Esophagus muscularis mucosa (tissue), 4 donors: ENCODE data around the gene FANCC. TPM values are rescaled to one million over a fixed set of nuclear protein-coding genes. Genes with fewer than 3 reads are reported as not detected.
"Not testable (repeated sequence)": the region's sequence is repeated elsewhere in the genome, so short reads cannot be mapped to it uniquely, and the experiment has no call there.

Experiments used
- DNase-seq: peaks from one replicate; pipeline ENCODE4 v3.0.0-alpha.2; 2017; ENCODE audit errors: extremely low spot score
- H3K27ac ChIP-seq, 4 donors: fragments of 200-600 bp; sonication (generic); replicated peaks in 1 of 4; 1 replicate in 3 of 4; 2 replicates in 1 of 4; pipeline ENCODE4 v1.5.1; 2016 to 2019; ENCODE audit warnings: mild to moderate bottlenecking in 1 of 4
- H3K27me3 ChIP-seq, 4 donors: fragments of 200-600 bp; sonication (generic); one replicate each; pipeline versions ENCODE4 v1.5.1 to v1.6.0; 2016 to 2019
- H3K36me3 ChIP-seq, 4 donors: fragments of 200-600 bp; sonication (generic); one replicate each; pipeline ENCODE4 v1.5.1; 2016 to 2019
- H3K4me1 ChIP-seq, 4 donors: fragments of 200-600 bp; sonication (generic); one replicate each; pipeline ENCODE4 v1.5.1; 2016 to 2019
- H3K4me3 ChIP-seq, 4 donors: fragments of 200-600 bp; sonication (generic); 1 replicate in 2 of 4; 2 replicates in 2 of 4; pipeline ENCODE4 v1.5.1; 2016 to 2019; ENCODE audit warnings: mild to moderate bottlenecking in 4 of 4, moderate library complexity in 1 of 4
- H3K9me3 ChIP-seq, 4 donors: fragments of 200-600 bp; sonication (generic); 1 replicate in 3 of 4; 2 replicates in 1 of 4; pipeline ENCODE4 v1.5.1; 2016 to 2019
- EP300 ChIP-seq: sonication (generic); formaldehyde crosslinking; IDR thresholded peaks from one replicate; pipeline ENCODE4 v1.6.1; 2017; ENCODE audit warnings: antibody characterized with exemption
- POLR2A ChIP-seq: fragments of 450-650 bp; IDR thresholded peaks from one replicate; pipeline ENCODE4 v1.6.1; 2017; ENCODE audit warnings: antibody characterized with exemption, moderate library complexity, mild to moderate bottlenecking, low read depth
- POLR2AphosphoS5 ChIP-seq, 2 donors: sonication (generic); formaldehyde crosslinking; IDR thresholded peaks; one replicate each; pipeline ENCODE4 v1.6.1; 2017; ENCODE audit warnings: antibody characterized with exemption in 2 of 2
- WGBS: methylation state at CpG from one replicate; pipeline ENCODE4 v1.1.5; 2018; 5-methylcytosine and 5-hydroxymethylcytosine counted together
- intact Hi-C: fragments of 100-400 bp; cut with DNase I; formaldehyde crosslinking; loops from one replicate; pipeline ENCODE4 v1.15.1; 2023
- total RNA-seq, 4 donors: library from RNA; depleted of rRNA; stranded (reverse); fragments of >200 nt; gene quantifications; one replicate each; pipeline versions ENCODE4 v1.1.0 to v1.2.1, GENCODE V29; 2016
- TF ChIP-seq, protein P1 (sequence below), 3 experiments: fragments of 200-600 bp in 2 of 3; fragments of 450-650 bp in 1 of 3; sonication (generic) in 2 of 3; IDR thresholded peaks; one replicate each; pipeline ENCODE4 v1.5.1; 2017 to 2019; ENCODE audit warnings: antibody characterized with exemption in 3 of 3, mild to moderate bottlenecking in 2 of 3, moderate library complexity in 1 of 3

The FANCC gene
- total RNA-seq, 4 donors from 2014 or later, result 5.3 to 9.5 (median 6.8) TPM

DNA sequence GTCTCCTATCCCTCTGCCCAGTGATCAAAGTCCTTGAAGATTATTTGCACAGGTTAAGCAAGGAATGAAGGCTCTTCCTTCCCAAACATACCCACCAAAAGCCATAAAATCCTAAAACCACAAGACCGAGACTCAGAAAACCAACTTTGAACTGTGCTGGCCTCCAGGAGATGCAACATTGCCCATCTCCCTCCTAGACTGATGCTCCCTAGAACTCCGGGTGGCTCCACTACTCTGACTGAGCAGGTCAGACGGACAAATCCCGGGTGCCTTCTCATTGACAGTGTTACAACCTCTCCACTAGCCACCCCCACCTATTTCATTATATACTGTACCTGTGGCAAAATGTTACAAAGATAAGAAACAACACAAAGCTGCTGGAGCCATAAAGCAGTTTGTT lies 110.1 kb downstream of the FANCC start:
- Histone ChIP-seq H3K4me1 (peaks cover 6 to 16% (median 11%) of the 10 kb centered on the region in 4 donors), H3K9me3 (no peaks in the 10 kb centered on the region), H3K27ac (no peak overlapping the region), H3K4me3 (no peak overlapping the region), H3K27me3 (no peaks in the 10 kb centered on the region), H3K36me3 (no peaks in the 10 kb centered on the region)
- intact Hi-C loops, result loop anchor here (10.0 kb wide), 1 partner anchor 57 kb away; no protein-coding TSS in a partner anchor
- TF ChIP-seq POLR2AphosphoS5 (IDR thresholded peaks at IDR 0.05), result no peak
- TF ChIP-seq, protein P1, sequence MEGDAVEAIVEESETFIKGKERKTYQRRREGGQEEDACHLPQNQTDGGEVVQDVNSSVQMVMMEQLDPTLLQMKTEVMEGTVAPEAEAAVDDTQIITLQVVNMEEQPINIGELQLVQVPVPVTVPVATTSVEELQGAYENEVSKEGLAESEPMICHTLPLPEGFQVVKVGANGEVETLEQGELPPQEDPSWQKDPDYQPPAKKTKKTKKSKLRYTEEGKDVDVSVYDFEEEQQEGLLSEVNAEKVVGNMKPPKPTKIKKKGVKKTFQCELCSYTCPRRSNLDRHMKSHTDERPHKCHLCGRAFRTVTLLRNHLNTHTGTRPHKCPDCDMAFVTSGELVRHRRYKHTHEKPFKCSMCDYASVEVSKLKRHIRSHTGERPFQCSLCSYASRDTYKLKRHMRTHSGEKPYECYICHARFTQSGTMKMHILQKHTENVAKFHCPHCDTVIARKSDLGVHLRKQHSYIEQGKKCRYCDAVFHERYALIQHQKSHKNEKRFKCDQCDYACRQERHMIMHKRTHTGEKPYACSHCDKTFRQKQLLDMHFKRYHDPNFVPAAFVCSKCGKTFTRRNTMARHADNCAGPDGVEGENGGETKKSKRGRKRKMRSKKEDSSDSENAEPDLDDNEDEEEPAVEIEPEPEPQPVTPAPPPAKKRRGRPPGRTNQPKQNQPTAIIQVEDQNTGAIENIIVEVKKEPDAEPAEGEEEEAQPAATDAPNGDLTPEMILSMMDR (IDR thresholded peaks at IDR 0.05), result no peak
- TF ChIP-seq EP300, result no peak
- no peak for TF ChIP-seq POLR2A
- no peak for DNase-seq
- WGBS, result 91% methylated on average over 3 of the region's 4 CpGs

DNA sequence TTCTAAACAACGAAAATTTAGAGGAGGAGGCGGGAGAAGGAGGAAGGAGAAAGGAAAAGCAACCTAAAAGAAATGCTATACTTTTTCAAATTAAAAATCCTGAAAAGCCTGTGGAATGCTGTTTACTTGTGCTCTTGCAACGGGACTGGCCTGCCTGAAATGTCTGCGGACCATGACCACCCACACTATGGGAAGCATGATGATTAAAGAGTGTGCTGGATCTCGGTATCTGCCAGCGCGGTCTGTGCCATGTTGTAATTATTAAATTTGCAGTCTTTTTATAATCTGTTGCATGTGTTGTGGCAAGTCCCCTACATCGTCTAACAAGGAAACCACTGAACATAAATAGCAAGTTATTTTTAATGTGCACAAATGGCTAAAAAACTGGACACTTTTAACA lies 111.4 kb downstream of the FANCC start:
- Histone ChIP-seq H3K4me3 (no peak overlapping the region), H3K27me3 (no peaks in the 10 kb centered on the region), H3K4me1 (peaks cover 4 to 28% (median 19%) of the 10 kb centered on the region in 4 donors), H3K9me3 (no peaks in the 10 kb centered on the region), H3K36me3 (no peaks in the 10 kb centered on the region), H3K27ac (no peak overlapping the region)
- TF ChIP-seq POLR2AphosphoS5 (IDR thresholded peaks at IDR 0.05) (no peak), EP300 (no peak), POLR2A (no peak)
- TF ChIP-seq, protein P1 (IDR thresholded peaks at IDR 0.05), result no peak
- 80% methylated on average over 8 of the region's 8 CpGs for WGBS
- intact Hi-C loops, result loop anchor here (10.0 kb wide), 1 partner anchor 59 kb away; no protein-coding TSS in a partner anchor
- no peak for DNase-seq

DNA sequence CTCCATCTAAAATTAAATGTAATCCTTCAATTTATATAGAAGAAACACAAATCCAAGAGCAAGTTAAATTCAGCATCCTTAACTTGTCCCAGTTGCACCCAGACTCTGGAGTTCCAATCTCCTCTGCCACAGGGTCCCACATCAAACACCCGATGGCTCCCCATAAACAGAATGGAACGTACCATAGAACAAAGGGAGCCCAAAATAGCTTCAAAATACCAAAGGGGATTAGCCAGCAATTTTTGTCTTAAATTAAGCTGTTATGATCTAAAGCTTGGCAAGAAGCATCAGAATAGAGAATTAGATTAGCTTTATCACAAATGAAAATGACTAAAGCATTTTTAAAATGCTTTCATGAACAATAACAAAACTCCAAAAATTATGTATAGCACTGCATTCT lies 112.8 kb downstream of the FANCC start:
- Histone ChIP-seq H3K27me3 (no peaks in the 10 kb centered on the region), H3K4me1 (peaks cover 0 to 36% (median 23%) of the 10 kb centered on the region in 4 donors), H3K4me3 (no peak overlapping the region), H3K27ac (no peak overlapping the region), H3K36me3 (no peaks in the 10 kb centered on the region), H3K9me3 (no peaks in the 10 kb centered on the region)
- no peak for DNase-seq
- intact Hi-C loops, result loop anchor here (10.0 kb wide), 1 partner anchor 60 kb away; no protein-coding TSS in a partner anchor
- whole genome bisulfite sequencing, result 45% methylated on average over 2 of the region's 2 CpGs
- TF ChIP-seq, protein P1 (IDR thresholded peaks at IDR 0.05), result no peak
- TF ChIP-seq POLR2AphosphoS5 (IDR thresholded peaks at IDR 0.05) (no peak), POLR2A (no peak), EP300 (no peak)

DNA sequence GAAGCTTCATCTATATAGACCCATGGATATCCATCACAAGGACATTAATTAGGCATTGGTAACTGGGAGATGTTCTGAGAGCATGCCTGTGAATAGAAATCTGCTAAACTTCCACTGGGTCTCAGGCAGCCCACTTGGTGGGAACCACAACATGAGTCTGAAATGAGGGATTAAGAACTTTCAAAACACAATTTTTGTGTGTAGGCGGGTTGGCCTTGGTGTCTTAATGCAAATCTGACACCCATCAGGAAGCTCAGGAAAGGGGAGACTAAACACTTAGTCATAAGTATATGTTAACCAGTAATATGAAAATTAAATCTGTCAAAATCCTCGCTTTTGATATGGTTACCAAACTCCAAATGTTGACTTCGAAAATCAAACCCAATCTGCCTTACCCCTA lies 113.2 kb downstream of the FANCC start:
- H3K36me3 ChIP-seq, result no peaks in the 10 kb centered on the region
- intact Hi-C loops, result loop anchor here (10.0 kb wide), 1 partner anchor 60 kb away; no protein-coding TSS in a partner anchor
- DNase-seq, result no peak
- no peak overlapping the region for H3K27ac ChIP-seq
- WGBS, result 88% methylated on average over 3 of the region's 3 CpGs
- no peak overlapping the region for H3K4me3 ChIP-seq
- no peaks in the 10 kb centered on the region for H3K9me3 ChIP-seq
- H3K27me3 ChIP-seq, result no peaks in the 10 kb centered on the region
- TF ChIP-seq POLR2A, result no peak
- TF ChIP-seq, protein P1 (IDR thresholded peaks at IDR 0.05), result no peak
- TF ChIP-seq POLR2AphosphoS5 (IDR thresholded peaks at IDR 0.05), result no peak
- TF ChIP-seq EP300, result no peak
- H3K4me1 ChIP-seq, result peaks cover 0 to 38% (median 23%) of the 10 kb centered on the region in 4 donors

DNA sequence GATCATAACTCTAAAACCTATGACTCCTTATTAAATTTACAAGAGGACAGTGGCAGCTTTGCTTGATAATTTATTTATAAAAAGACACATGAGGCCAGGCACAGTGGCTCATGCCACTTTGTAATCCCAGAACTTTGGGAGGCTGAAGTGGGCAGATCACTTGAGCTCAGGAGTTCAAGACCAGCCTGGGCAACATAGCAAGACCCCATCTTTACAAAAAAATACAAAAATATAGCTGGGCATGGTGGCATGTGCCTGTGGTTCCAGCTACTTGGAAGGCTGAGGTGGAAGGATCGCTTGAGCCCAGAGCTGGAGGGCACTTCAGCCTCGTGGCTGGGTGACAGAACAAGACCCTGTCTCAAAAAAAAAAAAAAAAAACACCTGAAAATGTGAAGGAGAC lies 114.5 kb downstream of the FANCC start:
- H3K36me3 ChIP-seq, H3K27ac ChIP-seq, H3K9me3 ChIP-seq, H3K4me3 ChIP-seq, DNase-seq, H3K27me3 ChIP-seq: not testable (repeated sequence)
- intact Hi-C loops, result loop anchor here (10.0 kb wide), 1 partner anchor 62 kb away; no protein-coding TSS in a partner anchor
- WGBS, result 87% methylated on average over 2 of the region's 2 CpGs
- H3K4me1 ChIP-seq, result peaks cover 0 to 51% (median 28%) of the 10 kb centered on the region in 4 donors
